ENCODE data around the gene TRAF2.

TRAF2 gene

GRCh38 chr9:136848393-136849037 lies 37.8 kb upstream of the TRAF2 start:
- Histone ChIP-seq H3K79me2 (no peaks in the 10 kb centered on the region), H3K36me3 (ENCODE audit: control insufficient read depth, insufficient read depth, low read length) (no peaks in the 10 kb centered on the region), H3K27me3 (ENCODE audit: control insufficient read depth, insufficient read depth, low read length) (no peaks in the 10 kb centered on the region), H3K9ac (no peak overlapping the region), H3K4me2 (ENCODE audit: low read length) (peak overlapping the region; percentile 93), H3K27ac (peak overlapping the region; percentile 73), H3K9me3 (ENCODE audit: control insufficient read depth, low read length) (no peaks in the 10 kb centered on the region), H2AFZ (peak overlapping the region; percentile 38), H3K4me3 (ENCODE audit: low read depth, low read length) (peak overlapping the region; percentile 96), H3K4me1 (peaks cover 5% of the 10 kb centered on the region)
- TF ChIP-seq CTCF (IDR thresholded peaks at IDR 0.05) = no peak

- Histone ChIP-seq H3K9ac (no peak within 1 kb of the TSS), H3K9me3 (ENCODE audit: control insufficient read depth, low read length) (no peaks in the 10 kb centered on the region), H3K4me3 (ENCODE audit: low read depth, low read length) (peak within 1 kb of the TSS; percentile 96), H3K79me2 (no peaks in the 10 kb centered on the region), H3K4me2 (ENCODE audit: low read length) (peak within 1 kb of the TSS; percentile 98), H3K27me3 (ENCODE audit: control insufficient read depth, insufficient read depth, low read length) (no peaks in the 10 kb centered on the region), H2AFZ (peak within 1 kb of the TSS; percentile 76), H3K4me1 (peaks cover 5% of the 10 kb centered on the region), H3K27ac (peak within 1 kb of the TSS; percentile 73), H3K36me3 (ENCODE audit: control insufficient read depth, insufficient read depth, low read length) (no peaks in the 10 kb centered on the region)
- TF ChIP-seq CTCF (IDR thresholded peaks at IDR 0.05) = no peak
Measured at GRCh38 chr9:136849038-136849959, 37.0 kb upstream of the TRAF2 start, which contains the start of gene PHPT1. TSS of gene PHPT1 (plus strand) at chr9:136849409. CDS start at chr9:136849431, 22 bp downstream.

DNA sequence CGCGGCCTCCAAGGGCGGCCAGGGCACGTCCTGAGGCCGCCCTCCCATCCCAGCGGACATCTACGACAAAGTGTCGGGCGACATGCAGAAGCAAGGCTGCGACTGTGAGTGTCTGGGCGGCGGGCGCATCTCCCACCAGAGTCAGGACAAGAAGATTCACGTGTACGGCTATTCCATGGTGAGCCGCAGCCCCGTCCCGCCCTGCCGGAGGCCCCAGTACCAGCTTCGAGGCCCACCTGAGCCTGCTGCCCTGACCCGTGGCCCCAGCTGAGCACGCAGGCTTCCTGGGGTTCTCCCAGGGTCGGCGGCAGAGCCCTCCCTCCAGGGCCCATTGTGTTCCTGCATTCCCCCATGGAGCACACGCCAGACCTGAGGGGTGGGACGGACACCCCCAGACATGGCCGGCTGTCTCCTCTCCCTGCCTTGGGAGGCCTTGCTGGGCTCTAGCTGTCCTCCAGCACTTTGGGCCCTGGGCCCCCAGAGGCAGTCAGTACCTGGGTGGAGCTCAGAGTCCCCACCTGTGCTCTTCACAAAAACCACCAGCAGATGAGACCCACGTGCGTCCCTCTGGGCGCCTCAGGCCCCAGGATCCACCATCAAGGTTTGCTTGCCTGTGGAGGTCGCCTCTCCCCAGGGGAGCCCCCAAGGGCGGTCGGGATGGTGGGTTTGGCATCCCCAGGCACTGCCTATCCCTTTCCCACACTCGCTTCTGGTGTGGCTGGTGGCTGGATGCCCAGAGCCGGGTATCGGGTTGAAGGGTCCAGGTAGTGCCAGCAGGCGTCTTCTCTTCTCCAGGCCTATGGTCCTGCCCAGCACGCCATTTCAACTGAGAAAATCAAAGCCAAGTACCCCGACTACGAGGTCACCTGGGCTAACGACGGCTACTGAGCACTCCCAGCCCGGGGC lies 36.1 kb upstream of the TRAF2 start:
- H3K9ac ChIP-seq = no peak overlapping the region
- no peak for TF ChIP-seq CTCF (IDR thresholded peaks at IDR 0.05)
- peaks cover 5% of the 10 kb centered on the region for H3K4me1 ChIP-seq
- H3K27ac ChIP-seq = peak overlapping the region; percentile 36
- H3K4me3 ChIP-seq (ENCODE audit: low read depth, low read length) = peak overlapping the region; percentile 63
- H3K4me2 ChIP-seq (ENCODE audit: low read length) = peak overlapping the region; percentile 98
- no peaks in the 10 kb centered on the region for H3K36me3 ChIP-seq (ENCODE audit: control insufficient read depth, insufficient read depth, low read length)
- H2AFZ ChIP-seq = peak overlapping the region; percentile 28
- no peaks in the 10 kb centered on the region for H3K79me2 ChIP-seq
- no peaks in the 10 kb centered on the region for H3K9me3 ChIP-seq (ENCODE audit: control insufficient read depth, low read length)
- no peaks in the 10 kb centered on the region for H3K27me3 ChIP-seq (ENCODE audit: control insufficient read depth, insufficient read depth, low read length)

DNA sequence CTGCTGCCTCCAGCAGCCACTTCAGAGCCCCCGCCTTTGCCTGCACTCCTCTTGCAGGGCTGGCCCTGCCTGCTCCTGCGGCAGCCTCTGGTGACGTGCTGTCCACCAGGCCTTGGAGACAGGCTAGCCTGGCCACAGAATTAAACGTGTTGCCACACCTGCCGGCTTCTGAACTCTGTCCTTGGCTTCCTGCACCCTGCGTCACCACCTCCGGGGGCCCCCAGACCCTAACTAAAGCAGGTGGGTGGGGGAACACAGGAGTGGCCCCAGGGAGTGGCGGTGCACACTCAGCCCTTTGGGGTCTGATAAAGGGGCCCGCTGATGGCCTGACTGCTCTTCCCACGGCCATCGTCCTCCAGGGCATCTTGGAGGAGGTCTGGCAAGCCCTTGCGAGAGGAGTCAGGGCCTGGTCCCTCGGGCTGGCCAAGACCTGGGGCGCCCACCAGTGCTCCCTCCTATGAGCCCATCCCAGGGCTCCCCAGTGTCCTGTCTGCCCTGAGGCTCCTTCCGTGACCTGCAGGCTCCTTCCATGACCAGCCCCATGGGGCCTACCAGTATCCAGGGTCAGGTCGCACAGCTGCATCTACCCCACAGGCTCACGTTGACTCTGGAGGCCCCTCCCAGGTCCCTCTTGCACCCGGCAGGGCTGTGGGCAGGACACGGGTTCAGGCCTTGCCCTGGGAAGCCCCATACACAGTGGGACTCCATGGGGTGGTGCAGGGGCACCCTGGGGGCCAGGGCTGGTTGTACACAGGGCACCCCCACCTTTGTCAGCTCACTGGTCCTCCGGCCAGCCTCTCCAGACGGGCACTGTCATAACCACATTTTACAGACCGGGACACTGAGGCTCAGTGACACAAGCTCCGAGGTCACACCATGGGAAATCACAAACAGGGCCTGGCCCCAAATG lies 35.2 kb upstream of the TRAF2 start:
- no peak overlapping the region for H3K4me2 ChIP-seq (ENCODE audit: low read length)
- H3K9me3 ChIP-seq (ENCODE audit: control insufficient read depth, low read length) = no peaks in the 10 kb centered on the region
- no peaks in the 10 kb centered on the region for H3K36me3 ChIP-seq (ENCODE audit: control insufficient read depth, insufficient read depth, low read length)
- TF ChIP-seq CTCF (IDR thresholded peaks at IDR 0.05) = no peak
- H3K79me2 ChIP-seq = no peaks in the 10 kb centered on the region
- H3K27me3 ChIP-seq (ENCODE audit: control insufficient read depth, insufficient read depth, low read length) = no peaks in the 10 kb centered on the region
- H3K27ac ChIP-seq = no peak overlapping the region
- peaks cover 5% of the 10 kb centered on the region for H3K4me1 ChIP-seq
- no peak overlapping the region for H3K4me3 ChIP-seq (ENCODE audit: low read depth, low read length)
- no peak overlapping the region for H3K9ac ChIP-seq
- no peak overlapping the region for H2AFZ ChIP-seq

Measured in parathyroid adenoma (tissue), 2 donors.